HepG2 (cell line): ENCODE data around the gene HNRNPUL1. TPM values are rescaled to one million over a fixed set of nuclear protein-coding genes. Genes with fewer than 3 reads are reported as not detected.

ENCODE experiments used
- ATAC-seq: fragments of 200-7000 bp; cut with Tn5 transposase; 3 replicates; pipeline ENCODE4 v1.9.1; 2020; ENCODE audit warnings: mild to moderate bottlenecking, moderate library complexity
- BruUV-seq: library from RNA; stranded (reverse); fragments of 400-500 nt; replicated peaks from 2 replicates; lab custom pipeline; 2021; lab: Mats Ljungman, UMichigan
- CTCF ChIA-PET: fragments of 300-600 bp; formaldehyde crosslinking; extraction: SDS; loops from one replicate; lab custom pipeline; 2021; ENCODE audit warnings: low total read pairs, inconsistent platforms, low intra/inter-chr PET ratio; lab: Yijun Ruan, JAX
- POLR2A ChIA-PET: fragments of 350-600 bp; sonication (Branson Sonifier 250); formaldehyde crosslinking; loops from one replicate; lab custom pipeline; 2020; ENCODE audit warnings: antibody characterized with exemption, inconsistent platforms; lab: Yijun Ruan, JAX
- DNase-seq: peaks from one replicate; pipeline ENCODE4 v3.0.0-alpha.2; 2015; ENCODE audit warnings: low spot score
- FAIRE-seq: peaks from 3 replicates; lab custom pipeline; 2011; peaks lifted over from hg19 to GRCh38; lab: Jason Lieb, UNC
- H2AFZ ChIP-seq: one replicate; pipeline ENCODE4 v1.6.1; 2011; ENCODE audit warnings: low read length, inconsistent platforms
- H3K27ac ChIP-seq: fragments of 300-600 bp; 3 replicates; pipeline ENCODE4 v1.8.0; 2011; ENCODE audit warnings: mixed run types, mild to moderate bottlenecking, mixed read lengths, low read length, inconsistent platforms; ENCODE audit not compliant: insufficient read depth; ENCODE audit errors: extremely low read length
- H3K27me3 ChIP-seq, 2 experiments: fragments of 200-600 bp in 1 of 2; 2 replicates in 1 of 2; 3 replicates in 1 of 2; pipeline versions ENCODE4 v1.6.0 to v1.8.0; 2011; ENCODE audit warnings: low read length in 2 of 2, mild to moderate bottlenecking in 2 of 2, moderate library complexity in 2 of 2, inconsistent platforms in 1 of 2; ENCODE audit not compliant: insufficient read depth in 2 of 2, control insufficient read depth in 1 of 2
- H3K36me3 ChIP-seq, 2 experiments: fragments of 200-600 bp in 1 of 2; replicated peaks in 1 of 2; 2 replicates in 1 of 2; 3 replicates in 1 of 2; pipeline versions ENCODE4 v1.5.1 to v1.8.0; 2011; ENCODE audit warnings: low read length in 2 of 2, inconsistent platforms in 1 of 2; ENCODE audit not compliant: insufficient read depth in 2 of 2, control insufficient read depth in 1 of 2
- H3K4me1 ChIP-seq: 2 replicates; pipeline ENCODE4 v1.5.1; 2012; ENCODE audit warnings: low read length, inconsistent platforms; ENCODE audit not compliant: insufficient read depth
- H3K4me2 ChIP-seq: 2 replicates; pipeline ENCODE4 v1.6.0; 2011; ENCODE audit warnings: low read depth, low read length, inconsistent platforms
- H3K4me3 ChIP-seq, 3 experiments: fragments of 200-600 bp in 1 of 3; sonication (generic), shearing (Covaris generic) in 1 of 3; replicated peaks in 1 of 3; 2 replicates each; pipeline ENCODE4 v1.5.1; 2011 to 2016; ENCODE audit warnings: low read length in 3 of 3, inconsistent platforms in 2 of 3, low read depth in 2 of 3, mild to moderate bottlenecking in 2 of 3, control low read depth in 1 of 3, mixed read lengths in 1 of 3; ENCODE audit not compliant: insufficient read depth in 1 of 3
- H3K79me2 ChIP-seq: one replicate; pipeline ENCODE4 v1.6.1; 2011; ENCODE audit warnings: low read length, inconsistent platforms; ENCODE audit not compliant: insufficient read depth
- H3K9ac ChIP-seq: 2 replicates; pipeline ENCODE4 v1.6.0; 2011; ENCODE audit warnings: mild to moderate bottlenecking, low read depth, low read length, inconsistent platforms; ENCODE audit not compliant: insufficient read depth
- H3K9me3 ChIP-seq: 2 replicates; pipeline ENCODE4 v1.5.1; 2012; ENCODE audit warnings: mild to moderate bottlenecking, low read length
- H4K20me1 ChIP-seq: 2 replicates; pipeline ENCODE4 v1.6.0; 2011; ENCODE audit warnings: inconsistent platforms, mild to moderate bottlenecking, low read length, moderate library complexity; ENCODE audit not compliant: insufficient read depth
- KLF9 ChIP-seq: IDR thresholded peaks from 2 replicates; pipeline ENCODE4 v1.6.1; 2016; ENCODE audit warnings: low read depth
- PPARG ChIP-seq: conservative IDR thresholded peaks from 2 replicates; pipeline ENCODE4 v1.6.1; 2016; ENCODE audit warnings: missing biosample characterization, missing genetic modification reagents
- RBM39 ChIP-seq: fragments of 200-400 bp; formaldehyde crosslinking; IDR thresholded peaks from one replicate; pipeline ENCODE4 v1.6.1; 2018; ENCODE audit warnings: antibody characterized with exemption, mild to moderate bottlenecking, low read depth, low read length; ENCODE audit not compliant: poor library complexity, severe bottlenecking
- SRSF9 ChIP-seq: fragments of 200-400 bp; formaldehyde crosslinking; IDR thresholded peaks from 2 replicates; pipeline ENCODE4 v1.6.1; 2018; ENCODE audit warnings: borderline replicate concordance, mild to moderate bottlenecking, low read depth, low read length; ENCODE audit not compliant: insufficient read depth, poor library complexity, severe bottlenecking
- U2AF1 ChIP-seq: fragments of 200-400 bp; formaldehyde crosslinking; optimal IDR thresholded peaks from 2 replicates; pipeline ENCODE3; 2017; ENCODE audit warnings: mild to moderate bottlenecking, low read depth, low read length
- ZNF20 ChIP-seq: sonication (generic); formaldehyde crosslinking; IDR thresholded peaks from 2 replicates; pipeline ENCODE4 v1.4.0; 2020; ENCODE audit warnings: mild to moderate bottlenecking, moderate library complexity, missing genetic modification reagents
- ZNF597 ChIP-seq: sonication (generic); formaldehyde crosslinking; IDR thresholded peaks from 2 replicates; pipeline ENCODE4 v1.5.0; 2020; ENCODE audit warnings: missing genetic modification reagents
- ZNF678 ChIP-seq: sonication (generic); formaldehyde crosslinking; IDR thresholded peaks from 2 replicates; pipeline ENCODE4 v1.4.0; 2020; ENCODE audit warnings: mild to moderate bottlenecking, missing genetic modification reagents
- ZNF776 ChIP-seq: sonication (generic); formaldehyde crosslinking; IDR thresholded peaks from 2 replicates; pipeline ENCODE4 v1.4.0; 2020; ENCODE audit warnings: mild to moderate bottlenecking, missing genetic modification reagents
- WGBS: methylation state at CpG from one replicate; pipeline ENCODE4 v1.1.6; 2017; ENCODE audit warnings: low lambda C conversion rate; 5-methylcytosine and 5-hydroxymethylcytosine counted together
- in situ Hi-C: cut with HindIII; loops from 2 replicates; pipeline ENCODE4 v1.10.0; 2017; ENCODE audit warnings: low pct_unique_long_range_greater_than_20kb; ENCODE audit not compliant: extremely low pct_ligation_motif_present
- intact Hi-C: fragments of 100-400 bp; cut with micrococcal nuclease; formaldehyde crosslinking; loops from one replicate; pipeline ENCODE4 v1.10.0; 2022; ENCODE audit not compliant: unreplicated experiment
- polyA plus RNA-seq, 8 experiments: library from polyadenylated mRNA; depleted of rRNA in 3 of 8; stranded (reverse) in 7 of 8; unstranded in 1 of 8; fragments of >200 nt; fragmentation: Illumina TruSeq in 4 of 8; extraction: Trizol in 4 of 8; gene quantifications; 2 replicates each; pipeline versions ENCODE4 v1.2.1 to v1.2.3, GENCODE V29; 2011 to 2016; ENCODE audit warnings: low read depth in 4 of 8, missing spikeins in 1 of 8, mixed read lengths in 1 of 8; ENCODE audit not compliant: insufficient read depth in 1 of 8
- total RNA-seq, 5 experiments: library from RNA; depleted of rRNA; stranded (reverse); fragments of >200 nt; fragmentation: Illumina TruSeq; extraction: Trizol; gene quantifications; 2 replicates each; pipeline ENCODE4 v1.2.3, GENCODE V29; 2016; ENCODE audit warnings: low read depth in 1 of 5
- TF ChIP-seq, protein P1 (sequence below): sonication (generic); formaldehyde crosslinking; IDR thresholded peaks from 2 replicates; pipeline ENCODE4 v1.5.1; 2020; ENCODE audit warnings: missing genetic modification reagents, mild to moderate bottlenecking, borderline replicate concordance
- TF ChIP-seq, protein P2 (sequence below): sonication (generic); formaldehyde crosslinking; IDR thresholded peaks from 2 replicates; pipeline ENCODE4; 2020; ENCODE audit warnings: missing genetic modification reagents, mild to moderate bottlenecking, borderline replicate concordance
- TF ChIP-seq, protein P3 (sequence below): sonication (generic); formaldehyde crosslinking; IDR thresholded peaks from 2 replicates; pipeline ENCODE4 v1.4.0; 2020; ENCODE audit warnings: missing genetic modification reagents, borderline replicate concordance

HNRNPUL1 gene
- total and polyA plus RNA-seq, 2 of the 13 experiments (the other 11 are each of a cell fraction or from before 2014, with no cell fraction given), result 30.9 to 81.7 TPM

- TF ChIP-seq U2AF1 (no peak), ZNF20 (no peak), RBM39 (no peak), ZNF678 (CRISPR knock-in tag) (no peak), KLF9 (CRISPR knock-in tag) (no peak), ZNF597 (CRISPR knock-in tag) (no peak), PPARG (CRISPR knock-in tag) (no peak), ZNF776 (CRISPR knock-in tag) (no peak), SRSF9 (no peak)
- TF ChIP-seq, protein P1, sequence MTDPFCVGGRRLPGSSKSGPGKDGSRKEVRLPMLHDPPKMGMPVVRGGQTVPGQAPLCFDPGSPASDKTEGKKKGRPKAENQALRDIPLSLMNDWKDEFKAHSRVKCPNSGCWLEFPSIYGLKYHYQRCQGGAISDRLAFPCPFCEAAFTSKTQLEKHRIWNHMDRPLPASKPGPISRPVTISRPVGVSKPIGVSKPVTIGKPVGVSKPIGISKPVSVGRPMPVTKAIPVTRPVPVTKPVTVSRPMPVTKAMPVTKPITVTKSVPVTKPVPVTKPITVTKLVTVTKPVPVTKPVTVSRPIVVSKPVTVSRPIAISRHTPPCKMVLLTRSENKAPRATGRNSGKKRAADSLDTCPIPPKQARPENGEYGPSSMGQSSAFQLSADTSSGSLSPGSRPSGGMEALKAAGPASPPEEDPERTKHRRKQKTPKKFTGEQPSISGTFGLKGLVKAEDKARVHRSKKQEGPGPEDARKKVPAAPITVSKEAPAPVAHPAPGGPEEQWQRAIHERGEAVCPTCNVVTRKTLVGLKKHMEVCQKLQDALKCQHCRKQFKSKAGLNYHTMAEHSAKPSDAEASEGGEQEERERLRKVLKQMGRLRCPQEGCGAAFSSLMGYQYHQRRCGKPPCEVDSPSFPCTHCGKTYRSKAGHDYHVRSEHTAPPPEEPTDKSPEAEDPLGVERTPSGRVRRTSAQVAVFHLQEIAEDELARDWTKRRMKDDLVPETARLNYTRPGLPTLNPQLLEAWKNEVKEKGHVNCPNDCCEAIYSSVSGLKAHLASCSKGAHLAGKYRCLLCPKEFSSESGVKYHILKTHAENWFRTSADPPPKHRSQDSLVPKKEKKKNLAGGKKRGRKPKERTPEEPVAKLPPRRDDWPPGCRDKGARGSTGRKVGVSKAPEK, result no peak
- TF ChIP-seq, protein P2, sequence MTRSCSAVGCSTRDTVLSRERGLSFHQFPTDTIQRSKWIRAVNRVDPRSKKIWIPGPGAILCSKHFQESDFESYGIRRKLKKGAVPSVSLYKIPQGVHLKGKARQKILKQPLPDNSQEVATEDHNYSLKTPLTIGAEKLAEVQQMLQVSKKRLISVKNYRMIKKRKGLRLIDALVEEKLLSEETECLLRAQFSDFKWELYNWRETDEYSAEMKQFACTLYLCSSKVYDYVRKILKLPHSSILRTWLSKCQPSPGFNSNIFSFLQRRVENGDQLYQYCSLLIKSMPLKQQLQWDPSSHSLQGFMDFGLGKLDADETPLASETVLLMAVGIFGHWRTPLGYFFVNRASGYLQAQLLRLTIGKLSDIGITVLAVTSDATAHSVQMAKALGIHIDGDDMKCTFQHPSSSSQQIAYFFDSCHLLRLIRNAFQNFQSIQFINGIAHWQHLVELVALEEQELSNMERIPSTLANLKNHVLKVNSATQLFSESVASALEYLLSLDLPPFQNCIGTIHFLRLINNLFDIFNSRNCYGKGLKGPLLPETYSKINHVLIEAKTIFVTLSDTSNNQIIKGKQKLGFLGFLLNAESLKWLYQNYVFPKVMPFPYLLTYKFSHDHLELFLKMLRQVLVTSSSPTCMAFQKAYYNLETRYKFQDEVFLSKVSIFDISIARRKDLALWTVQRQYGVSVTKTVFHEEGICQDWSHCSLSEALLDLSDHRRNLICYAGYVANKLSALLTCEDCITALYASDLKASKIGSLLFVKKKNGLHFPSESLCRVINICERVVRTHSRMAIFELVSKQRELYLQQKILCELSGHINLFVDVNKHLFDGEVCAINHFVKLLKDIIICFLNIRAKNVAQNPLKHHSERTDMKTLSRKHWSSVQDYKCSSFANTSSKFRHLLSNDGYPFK, result no peak
- TF ChIP-seq, protein P3, sequence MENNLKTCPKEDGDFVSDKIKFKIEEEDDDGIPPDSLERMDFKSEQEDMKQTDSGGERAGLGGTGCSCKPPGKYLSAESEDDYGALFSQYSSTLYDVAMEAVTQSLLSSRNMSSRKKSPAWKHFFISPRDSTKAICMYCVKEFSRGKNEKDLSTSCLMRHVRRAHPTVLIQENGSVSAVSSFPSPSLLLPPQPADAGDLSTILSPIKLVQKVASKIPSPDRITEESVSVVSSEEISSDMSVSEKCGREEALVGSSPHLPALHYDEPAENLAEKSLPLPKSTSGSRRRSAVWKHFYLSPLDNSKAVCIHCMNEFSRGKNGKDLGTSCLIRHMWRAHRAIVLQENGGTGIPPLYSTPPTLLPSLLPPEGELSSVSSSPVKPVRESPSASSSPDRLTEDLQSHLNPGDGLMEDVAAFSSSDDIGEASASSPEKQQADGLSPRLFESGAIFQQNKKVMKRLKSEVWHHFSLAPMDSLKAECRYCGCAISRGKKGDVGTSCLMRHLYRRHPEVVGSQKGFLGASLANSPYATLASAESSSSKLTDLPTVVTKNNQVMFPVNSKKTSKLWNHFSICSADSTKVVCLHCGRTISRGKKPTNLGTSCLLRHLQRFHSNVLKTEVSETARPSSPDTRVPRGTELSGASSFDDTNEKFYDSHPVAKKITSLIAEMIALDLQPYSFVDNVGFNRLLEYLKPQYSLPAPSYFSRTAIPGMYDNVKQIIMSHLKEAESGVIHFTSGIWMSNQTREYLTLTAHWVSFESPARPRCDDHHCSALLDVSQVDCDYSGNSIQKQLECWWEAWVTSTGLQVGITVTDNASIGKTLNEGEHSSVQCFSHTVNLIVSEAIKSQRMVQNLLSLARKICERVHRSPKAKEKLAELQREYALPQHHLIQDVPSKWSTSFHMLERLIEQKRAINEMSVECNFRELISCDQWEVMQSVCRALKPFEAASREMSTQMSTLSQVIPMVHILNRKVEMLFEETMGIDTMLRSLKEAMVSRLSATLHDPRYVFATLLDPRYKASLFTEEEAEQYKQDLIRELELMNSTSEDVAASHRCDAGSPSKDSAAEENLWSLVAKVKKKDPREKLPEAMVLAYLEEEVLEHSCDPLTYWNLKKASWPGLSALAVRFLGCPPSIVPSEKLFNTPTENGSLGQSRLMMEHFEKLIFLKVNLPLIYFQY (CRISPR knock-in tag), result no peak
- TF ChIP-seq, all 625 proteins: peak for 0
- intact Hi-C loops (no loop called here), in situ Hi-C loops (no loop called here)
- Histone ChIP-seq H3K9me3 (no peaks in the 10 kb centered on the region), H3K27ac (no peak overlapping the region), H4K20me1 (no peaks in the 10 kb centered on the region; the same call in 1 of the 2 replicates), H3K36me3 (peaks cover 53 to 97% of the 10 kb centered on the region in 2 experiments), H3K79me2 (no peaks in the 10 kb centered on the region), H2AFZ (no peak overlapping the region), H3K4me2 (no peak overlapping the region), H3K4me1 (no peaks in the 10 kb centered on the region), H3K4me3 (no peak overlapping the region), H3K27me3 (no peaks in the 10 kb centered on the region), H3K9ac (no peak overlapping the region)
- no peak for DNase-seq
- BruUV-seq, result no TSS peak
- ChIA-PET POLR2A (no interaction called here), CTCF (no interaction called here)
- 85% methylated on average over 4 of the region's 4 CpGs for WGBS
- no peak for ATAC-seq
- FAIRE-seq, result no peak
These were observed 35.5 kb downstream of the HNRNPUL1 start for GRCh38 chr19:41299755-41300089.
